Measurements from ENCODE around the gene USP16. TPM values are rescaled to one million over a fixed set of nuclear protein-coding genes. Genes with fewer than 3 reads are reported as not detected.

The USP16 gene
- total RNA-seq, 2 donors from 2014 or later = 27.1 to 35.6 TPM

DNA sequence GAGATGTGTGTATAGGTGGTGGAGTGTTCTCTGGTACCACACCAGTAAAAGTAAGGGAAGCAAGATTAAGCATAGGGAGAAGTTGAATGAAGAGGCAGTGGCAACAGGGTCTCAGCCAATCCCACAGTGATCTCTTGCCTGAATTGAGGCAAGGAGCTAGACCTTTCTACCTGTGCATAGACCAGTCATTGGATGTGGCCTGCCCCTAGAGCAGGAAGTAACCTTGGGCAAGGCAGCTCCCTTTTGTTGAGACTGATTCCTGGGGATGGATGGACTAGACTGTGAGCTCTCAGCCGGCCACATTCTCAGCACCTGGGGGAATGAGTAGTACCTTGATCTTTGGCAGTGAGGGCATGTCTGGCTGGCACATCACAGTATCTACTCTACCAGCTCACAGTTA, 6.4 kb downstream of the USP16 start:
- Histone ChIP-seq H3K27ac (no peak overlapping the region), H3K4me1 (replicated peaks) (peaks cover 1% of the 10 kb centered on the region), H3K9me3 (no peaks in the 10 kb centered on the region), H3K36me3 (peaks cover 0 to 3% of the 10 kb centered on the region in 2 donors), H3K4me3 (no peak overlapping the region), H3K27me3 (replicated peaks; ENCODE audit: insufficient read depth) (no peaks in the 10 kb centered on the region)
- intact Hi-C loops (cut with DNase I) = no loop called here
- TF ChIP-seq POLR2AphosphoS5 (IDR thresholded peaks at IDR 0.05) (no peak), POLR2A (IDR thresholded peaks at IDR 0.05) (no peak)
- TF ChIP-seq, protein P1, sequence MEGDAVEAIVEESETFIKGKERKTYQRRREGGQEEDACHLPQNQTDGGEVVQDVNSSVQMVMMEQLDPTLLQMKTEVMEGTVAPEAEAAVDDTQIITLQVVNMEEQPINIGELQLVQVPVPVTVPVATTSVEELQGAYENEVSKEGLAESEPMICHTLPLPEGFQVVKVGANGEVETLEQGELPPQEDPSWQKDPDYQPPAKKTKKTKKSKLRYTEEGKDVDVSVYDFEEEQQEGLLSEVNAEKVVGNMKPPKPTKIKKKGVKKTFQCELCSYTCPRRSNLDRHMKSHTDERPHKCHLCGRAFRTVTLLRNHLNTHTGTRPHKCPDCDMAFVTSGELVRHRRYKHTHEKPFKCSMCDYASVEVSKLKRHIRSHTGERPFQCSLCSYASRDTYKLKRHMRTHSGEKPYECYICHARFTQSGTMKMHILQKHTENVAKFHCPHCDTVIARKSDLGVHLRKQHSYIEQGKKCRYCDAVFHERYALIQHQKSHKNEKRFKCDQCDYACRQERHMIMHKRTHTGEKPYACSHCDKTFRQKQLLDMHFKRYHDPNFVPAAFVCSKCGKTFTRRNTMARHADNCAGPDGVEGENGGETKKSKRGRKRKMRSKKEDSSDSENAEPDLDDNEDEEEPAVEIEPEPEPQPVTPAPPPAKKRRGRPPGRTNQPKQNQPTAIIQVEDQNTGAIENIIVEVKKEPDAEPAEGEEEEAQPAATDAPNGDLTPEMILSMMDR (IDR thresholded peaks at IDR 0.05) = no peak
- 80% methylated on average over 1 of the region's 1 CpG for WGBS
- no peak for DNase-seq (ENCODE audit: low spot score)

DNA sequence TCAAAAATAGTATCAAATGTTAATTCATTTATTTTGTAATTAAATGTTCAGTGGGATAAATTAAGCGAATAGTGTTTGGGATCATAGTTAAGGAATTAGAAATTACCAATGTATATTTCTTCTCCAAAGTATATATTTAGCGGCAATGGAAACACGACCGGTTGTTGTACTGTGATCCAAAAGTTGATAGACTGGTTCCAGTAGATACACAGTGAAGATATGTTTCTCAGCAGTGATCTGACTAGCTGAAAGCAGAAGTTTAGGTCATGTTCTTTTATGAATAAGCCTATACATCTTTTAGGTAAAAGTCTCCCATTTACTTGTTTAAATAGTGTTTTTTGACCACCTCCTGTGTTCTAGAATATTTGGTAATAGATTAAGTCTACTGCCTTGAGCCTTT, 8.8 kb downstream of the USP16 start:
- Histone ChIP-seq H3K9me3 (no peaks in the 10 kb centered on the region), H3K27ac (peak overlapping the region in 1 of 2 donors; percentile 24), H3K36me3 (peaks cover 0 to 3% of the 10 kb centered on the region in 2 donors), H3K27me3 (replicated peaks; ENCODE audit: insufficient read depth) (no peaks in the 10 kb centered on the region), H3K4me1 (replicated peaks) (no peaks in the 10 kb centered on the region), H3K4me3 (no peak overlapping the region)
- TF ChIP-seq, protein P1 (IDR thresholded peaks at IDR 0.05) = no peak
- TF ChIP-seq POLR2AphosphoS5 (IDR thresholded peaks at IDR 0.05) (peak; percentile 59), POLR2A (IDR thresholded peaks at IDR 0.05) (no peak)
- WGBS = 49% methylated on average over 4 of the region's 4 CpGs
- intact Hi-C loops (cut with DNase I) = no loop called here
- no peak for DNase-seq (ENCODE audit: low spot score)

DNA sequence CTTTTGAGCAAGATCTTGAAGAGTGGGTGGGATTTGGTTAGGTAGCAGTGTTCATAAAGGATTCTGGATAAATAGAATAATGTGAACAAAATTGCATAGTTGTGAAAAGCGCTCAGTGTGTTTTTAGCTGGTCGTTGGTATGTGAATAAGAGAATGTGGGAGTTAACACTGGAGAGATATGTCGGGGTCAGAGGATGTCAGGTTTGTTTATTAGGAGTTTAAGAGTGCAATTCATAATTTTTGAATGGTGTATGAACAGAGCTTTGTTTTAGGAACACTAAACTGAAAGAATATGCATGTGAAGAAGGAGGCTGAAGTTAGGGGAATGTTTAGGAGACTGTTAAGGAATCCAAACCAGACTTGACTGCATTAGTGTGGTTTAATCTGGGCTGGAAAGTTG, 9.4 kb downstream of the USP16 start:
- Histone ChIP-seq H3K36me3 (peaks cover 0 to 3% of the 10 kb centered on the region in 2 donors), H3K4me1 (replicated peaks) (no peaks in the 10 kb centered on the region), H3K9me3 (no peaks in the 10 kb centered on the region), H3K4me3 (no peak overlapping the region), H3K27ac (peak overlapping the region in 1 of 2 donors; percentile 24), H3K27me3 (replicated peaks; ENCODE audit: insufficient read depth) (no peaks in the 10 kb centered on the region)
- WGBS = 68% methylated on average over 3 of the region's 3 CpGs
- no peak for TF ChIP-seq POLR2A (IDR thresholded peaks at IDR 0.05)
- TF ChIP-seq POLR2AphosphoS5 (IDR thresholded peaks at IDR 0.05) = no peak
- TF ChIP-seq, protein P1 (IDR thresholded peaks at IDR 0.05) = no peak
- no peak for DNase-seq (ENCODE audit: low spot score)
- intact Hi-C loops (cut with DNase I) = no loop called here

DNA sequence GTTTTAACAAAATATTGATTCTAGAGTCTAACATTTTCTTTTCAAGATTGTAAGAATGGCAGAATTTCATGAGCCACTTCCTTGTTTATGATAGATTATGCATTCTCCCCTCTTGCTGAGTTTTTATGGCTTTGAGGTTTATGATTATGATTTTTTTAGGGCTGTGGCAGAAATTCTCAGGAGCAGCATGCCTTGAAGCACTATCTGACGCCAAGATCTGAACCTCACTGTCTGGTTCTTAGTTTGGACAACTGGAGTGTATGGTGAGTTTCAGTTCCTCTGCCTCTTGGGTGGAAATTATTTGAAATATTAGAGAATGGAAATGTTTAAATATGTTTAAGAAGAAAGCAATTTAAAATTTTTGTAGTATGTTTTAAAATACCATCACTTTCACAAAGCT, 10.2 kb downstream of the USP16 start:
- 79% methylated on average over 1 of the region's 1 CpG for WGBS
- no peak overlapping the region for H3K4me3 ChIP-seq
- intact Hi-C loops (cut with DNase I) = no loop called here
- no peak overlapping the region for H3K27ac ChIP-seq
- peaks cover 0 to 3% of the 10 kb centered on the region in 2 donors for H3K36me3 ChIP-seq
- no peaks in the 10 kb centered on the region for H3K9me3 ChIP-seq
- no peak for DNase-seq (ENCODE audit: low spot score)
- TF ChIP-seq, protein P1 (IDR thresholded peaks at IDR 0.05) = no peak
- TF ChIP-seq POLR2A (IDR thresholded peaks at IDR 0.05) (no peak), POLR2AphosphoS5 (IDR thresholded peaks at IDR 0.05) (no peak)
- no peaks in the 10 kb centered on the region for H3K27me3 ChIP-seq (replicated peaks; ENCODE audit: insufficient read depth)
- no peaks in the 10 kb centered on the region for H3K4me1 ChIP-seq (replicated peaks)

DNA sequence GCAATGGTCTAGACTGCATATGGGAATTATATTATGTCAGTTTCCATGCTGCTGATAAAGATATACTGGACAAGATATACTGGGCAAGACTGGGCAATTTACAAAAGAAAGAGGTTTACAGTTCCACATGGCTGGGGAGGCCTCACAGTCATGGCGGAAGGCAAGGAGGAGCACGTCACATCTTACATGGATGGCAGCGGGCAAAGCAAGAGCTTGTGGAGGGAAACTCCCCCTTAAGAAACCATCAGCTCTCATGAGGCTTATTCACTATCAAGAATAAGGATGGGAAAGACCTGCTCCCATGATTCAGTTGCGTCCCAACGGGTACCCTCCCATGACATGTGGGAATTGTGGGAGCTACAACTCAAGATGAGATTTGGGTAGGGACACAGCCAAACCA, 27.8 kb downstream of the USP16 start:
- H3K27me3 ChIP-seq (replicated peaks; ENCODE audit: insufficient read depth) = no peaks in the 10 kb centered on the region
- TF ChIP-seq, protein P1 (IDR thresholded peaks at IDR 0.05) = no peak
- TF ChIP-seq POLR2AphosphoS5 (IDR thresholded peaks at IDR 0.05) = no peak
- no peak for TF ChIP-seq POLR2A (IDR thresholded peaks at IDR 0.05)
- whole genome bisulfite sequencing = 95% methylated on average over 5 of the region's 5 CpGs
- H3K27ac ChIP-seq = no peak overlapping the region
- DNase-seq (ENCODE audit: low spot score) = no peak
- H3K4me3 ChIP-seq = no peak overlapping the region
- no peaks in the 10 kb centered on the region for H3K9me3 ChIP-seq
- intact Hi-C loops (cut with DNase I) = no loop called here
- peaks cover 0 to 10% of the 10 kb centered on the region in 2 donors for H3K36me3 ChIP-seq
- no peaks in the 10 kb centered on the region for H3K4me1 ChIP-seq (replicated peaks)

Data from prostate gland (tissue), 2 donors.